Epidermal melanocyte (primary cell): Measurements from ENCODE around the gene CELSR1.
A peak's percentile ranks its signal among the peaks of the same experiment; 100 is the strongest.
"Not testable (repeated sequence)": the region's sequence is repeated elsewhere in the genome, so short reads cannot be mapped to it uniquely, and the experiment has no call there.

Experiments used
- DNase-seq: peaks from one replicate; pipeline ENCODE4 v3.0.0; 2011; ENCODE audit warnings: low spot score; ENCODE audit not compliant: insufficient read length

Gene CELSR1

GRCh38 chr22:46335201-46336118 lies 202.0 kb downstream of the CELSR1 start, which contains the start of gene TRMU:
Gene TRMU (plus strand): TSS chr22:46335714. CDS start chr22:46335765, 51 bp downstream.
- DNase-seq, result peak; percentile 97

GRCh38 chr22:46331496-46331895 lies 205.9 kb downstream of the CELSR1 start:
- DNase-seq, result no peak

- no peak for DNase-seq
Observed at GRCh38 chr22:46330426-46330825, 207.0 kb downstream of the CELSR1 start.

DNA sequence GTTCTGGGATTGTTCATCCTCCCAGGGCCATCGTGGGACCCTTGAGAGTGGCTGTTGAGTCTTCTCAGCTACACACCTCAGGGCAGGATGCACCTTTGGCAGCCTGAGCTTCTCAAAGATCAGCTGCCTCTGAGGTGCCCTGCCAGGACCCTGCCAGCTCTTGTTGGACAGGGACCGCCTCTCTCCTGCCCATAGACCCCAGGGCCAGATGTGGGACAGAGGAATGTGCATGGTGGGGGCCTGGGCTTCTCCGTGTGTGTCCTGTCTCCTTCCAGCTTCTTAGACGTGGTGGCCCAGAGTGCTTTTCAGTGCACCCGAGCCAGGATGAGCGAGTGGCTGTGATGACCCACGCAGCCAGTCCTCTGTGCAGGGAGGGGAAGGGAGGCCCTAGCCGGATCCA lies 207.8 kb downstream of the CELSR1 start:
- no peak for DNase-seq

DNA sequence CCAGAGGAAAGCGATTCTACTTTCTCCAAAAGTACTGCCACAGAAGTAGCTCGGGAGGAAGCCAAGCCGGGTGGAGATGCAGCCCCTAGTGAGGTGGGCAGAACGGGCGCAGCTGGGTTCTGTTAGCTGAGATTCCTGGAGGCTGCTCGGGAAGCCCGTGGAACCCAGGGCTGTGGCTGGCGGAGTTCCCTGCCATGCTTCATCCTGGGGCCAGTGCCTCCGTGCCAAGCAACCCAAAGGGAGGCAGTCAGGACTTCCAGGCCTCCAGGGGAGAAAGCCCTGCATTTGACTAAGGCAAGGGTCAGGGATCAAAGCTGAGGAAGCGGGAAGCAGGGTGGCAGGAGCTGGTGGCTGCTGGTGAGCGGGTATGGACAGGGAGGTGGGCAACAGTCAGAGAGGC lies 208.6 kb downstream of the CELSR1 start:
- DNase-seq, result no peak

DNA sequence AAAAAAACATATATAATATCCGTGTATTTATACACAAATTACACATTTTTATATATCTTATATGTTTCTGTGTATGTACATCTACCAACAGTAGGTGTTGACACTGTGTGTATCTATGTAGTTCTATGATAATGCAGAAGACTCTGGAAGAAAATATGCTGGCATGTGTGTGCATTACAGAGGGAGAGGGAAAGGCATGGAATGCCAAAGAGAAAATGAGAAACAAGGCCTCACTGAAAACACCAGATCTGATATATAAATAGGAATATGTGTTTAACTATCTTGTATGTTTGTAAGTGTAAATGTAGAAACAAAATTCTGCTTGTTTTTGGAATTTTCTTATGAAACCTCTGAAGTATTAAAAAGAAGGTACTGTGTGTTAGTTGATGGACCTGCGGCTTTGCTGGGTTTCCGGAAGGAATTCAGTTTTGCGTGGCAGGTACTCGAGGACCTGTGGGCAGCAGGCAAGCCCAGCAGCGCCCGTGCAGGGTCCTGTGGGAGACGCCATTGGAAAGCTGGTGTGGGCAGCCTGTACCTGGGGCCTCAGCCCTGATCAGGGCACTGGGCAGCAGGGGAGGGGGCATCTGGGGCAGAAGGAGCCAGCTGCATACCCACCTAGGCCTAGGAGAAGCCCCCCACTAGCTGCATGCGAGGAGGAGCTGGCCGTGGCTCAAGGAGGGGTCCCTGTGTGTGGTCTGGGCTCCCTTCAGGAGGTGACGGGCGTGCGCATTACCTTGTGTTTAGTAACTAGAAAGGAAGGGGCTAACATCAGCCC lies 209.5 kb downstream of the CELSR1 start:
- DNase-seq, result no peak

DNA sequence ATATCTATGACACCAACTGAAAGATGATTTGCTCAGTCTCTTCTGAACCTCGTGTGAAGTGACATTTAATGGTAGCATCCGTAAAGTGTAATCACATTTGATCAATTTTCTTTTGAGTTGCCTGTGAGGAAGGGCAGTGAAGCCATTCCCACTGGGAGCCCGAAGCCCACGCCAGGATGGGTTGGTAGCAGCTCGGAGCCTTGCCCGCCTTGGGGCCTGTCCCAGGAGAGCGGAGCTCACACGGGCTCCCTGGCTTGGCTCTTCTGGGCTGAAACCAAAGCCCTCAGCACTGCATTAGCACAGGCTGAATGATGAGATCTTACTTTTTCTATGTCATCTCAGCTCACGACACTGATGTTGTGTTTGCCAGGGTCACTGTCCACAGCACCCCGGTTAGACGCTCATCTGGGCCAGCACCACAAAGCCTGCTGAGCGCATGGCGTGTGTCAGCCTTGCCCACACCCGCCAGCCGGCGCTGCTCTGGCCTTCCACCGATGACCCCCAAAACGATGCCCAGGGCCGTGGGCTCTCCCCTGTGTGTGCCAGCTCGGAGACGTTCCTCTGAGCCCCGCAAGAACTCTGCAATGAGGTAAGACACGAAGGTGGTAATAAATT lies 211.2 kb downstream of the CELSR1 start:
- no peak for DNase-seq

DNA sequence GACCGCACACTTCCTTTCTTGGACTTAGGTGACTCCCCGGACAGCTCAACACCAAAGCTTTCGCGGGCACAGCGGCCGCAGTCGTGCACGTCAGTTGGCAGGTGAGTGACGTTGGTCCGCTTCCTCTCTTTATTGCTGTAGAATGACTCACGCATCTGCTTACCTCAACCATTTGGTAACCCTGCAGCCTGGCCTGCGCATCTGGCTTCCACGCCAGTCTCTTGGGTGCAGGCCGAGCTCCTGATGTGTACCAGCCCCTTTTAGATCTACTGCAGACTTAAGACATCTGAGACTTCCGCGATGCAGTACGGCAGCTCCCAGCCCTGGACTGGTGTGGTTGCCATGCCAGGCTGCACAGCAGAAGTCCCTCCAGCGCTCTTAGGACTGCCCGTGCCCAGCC lies 214.3 kb downstream of the CELSR1 start:
- no peak for DNase-seq

DNA sequence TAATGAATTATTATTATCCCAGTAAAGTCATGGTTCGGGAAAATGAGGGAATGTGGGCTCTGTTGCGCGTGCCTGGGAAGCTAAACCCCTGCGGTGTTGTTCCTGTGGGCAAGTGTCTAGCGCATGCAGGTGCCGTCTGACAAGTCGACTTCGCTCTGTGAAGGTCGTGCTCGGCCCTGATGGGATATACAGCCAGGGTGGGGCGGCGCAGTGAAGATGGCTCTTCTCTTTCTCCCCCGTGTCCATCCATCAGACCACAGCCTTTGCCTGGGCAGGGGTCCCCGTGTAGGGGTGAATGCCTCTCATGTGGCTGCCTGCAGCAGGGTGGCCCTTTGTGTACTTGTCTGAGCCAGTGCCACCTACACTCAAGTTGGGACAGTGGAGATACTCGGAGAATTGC lies 214.7 kb downstream of the CELSR1 start:
- DNase-seq, result no peak

DNA sequence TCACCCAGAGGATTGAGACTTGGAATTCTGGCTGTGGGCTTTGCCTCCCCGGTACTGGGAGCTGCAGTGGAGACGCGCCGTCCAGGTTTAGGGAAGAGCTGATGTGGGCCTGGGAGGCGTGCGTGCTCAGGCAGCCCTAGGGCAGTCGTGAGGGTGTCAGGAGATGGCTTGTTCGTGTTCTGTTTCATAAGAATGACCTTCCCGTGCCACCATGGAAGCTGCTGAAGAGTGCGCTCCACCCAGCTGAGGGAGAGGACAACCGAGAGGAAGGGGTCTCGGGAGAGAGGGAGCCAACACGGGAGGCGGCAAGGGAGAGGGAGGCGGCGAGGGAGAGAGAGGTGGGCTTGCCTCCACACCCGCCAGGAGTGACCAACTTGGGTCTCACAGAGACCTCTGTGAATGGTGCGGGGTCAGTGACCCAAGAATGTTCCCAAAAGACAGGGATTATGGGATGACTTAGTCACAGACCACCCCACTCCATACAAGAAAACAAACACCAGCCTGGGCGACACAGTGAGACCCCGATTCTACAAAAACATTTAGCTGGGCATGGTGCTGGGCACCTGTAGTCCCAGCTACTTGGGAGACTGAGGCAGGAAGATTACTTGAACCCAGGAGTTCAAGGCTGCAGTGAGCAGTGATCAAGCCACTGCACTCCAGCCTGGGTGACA lies 216.6 kb downstream of the CELSR1 start:
- DNase-seq, result no peak

GRCh38 chr22:46320166-46320710 lies 217.2 kb downstream of the CELSR1 start:
- no peak for DNase-seq

- no peak for DNase-seq
Observed at GRCh38 chr22:46319319-46319718, 218.1 kb downstream of the CELSR1 start.

GRCh38 chr22:46318576-46318975 lies 218.8 kb downstream of the CELSR1 start:
- DNase-seq, result no peak

- no peak for DNase-seq
Observed at GRCh38 chr22:46317646-46318045, 219.8 kb downstream of the CELSR1 start.

DNA sequence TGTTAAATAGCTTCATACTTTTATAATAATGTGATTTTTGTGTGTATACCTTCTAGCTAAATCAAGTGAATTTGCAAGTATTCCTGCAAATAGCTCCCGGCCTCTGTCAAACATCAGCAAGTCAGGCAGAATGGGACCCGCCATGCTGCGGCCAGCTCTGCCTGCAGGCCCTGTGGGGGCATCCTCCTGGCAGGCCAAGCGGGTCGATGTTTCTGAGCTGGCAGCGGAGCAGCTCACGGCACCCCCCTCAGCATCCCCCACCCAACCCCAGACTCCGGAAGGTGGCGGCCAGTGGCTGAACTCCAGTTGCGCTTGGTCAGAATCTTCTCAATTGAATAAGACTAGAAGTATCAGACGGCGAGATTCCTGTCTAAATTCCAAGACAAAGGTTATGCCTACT lies 221.4 kb downstream of the CELSR1 start:
- no peak for DNase-seq

DNA sequence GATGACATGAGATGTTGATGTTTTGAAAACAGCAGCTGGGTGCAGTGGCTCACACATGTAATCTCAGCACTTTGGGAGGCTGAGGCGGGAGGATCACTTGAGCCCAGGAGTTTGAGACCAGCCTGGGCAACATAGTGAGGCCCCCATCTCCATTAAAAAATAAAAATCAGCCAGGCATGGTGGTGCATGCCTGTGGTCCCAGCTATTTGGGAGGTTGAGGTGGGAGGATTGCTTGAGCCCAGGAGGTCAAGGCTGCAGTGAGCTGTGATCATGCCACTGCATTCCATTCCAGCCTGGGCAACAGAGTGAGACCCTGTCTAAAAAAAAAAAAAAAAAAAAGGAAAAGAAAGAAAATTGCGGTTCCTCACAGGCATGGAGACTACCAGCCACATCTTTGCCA lies 224.6 kb downstream of the CELSR1 start:
- not testable (repeated sequence) for DNase-seq

- no peak for DNase-seq
Observed at GRCh38 chr22:46312056-46312455, 225.4 kb downstream of the CELSR1 start.
